Measurements from ENCODE around the gene AP1G2. TPM values are rescaled to one million over a fixed set of nuclear protein-coding genes. Genes with fewer than 3 reads are reported as not detected.

The AP1G2 gene
- polyA plus RNA-seq, 1 donor from 2014 or later: 127 TPM

- Histone ChIP-seq H3K9me2 (ENCODE audit: insufficient read depth, low read length) (no peaks in the 10 kb centered on the region), H3F3A (ENCODE audit: insufficient read depth, low read length, poor library complexity, severe bottlenecking) (no peaks in the 10 kb centered on the region), H3K36me3 (ENCODE audit: insufficient read depth, low read length) (no peaks in the 10 kb centered on the region), H2AFZ (ENCODE audit: low read depth, low read length) (no peak overlapping the region), H3K27me3 (ENCODE audit: insufficient read depth, low read depth, low read length) (no peaks in the 10 kb centered on the region), H3K9me3 (ENCODE audit: low read length) (no peaks in the 10 kb centered on the region), H3K4me2 (ENCODE audit: low read length) (no peak overlapping the region), H3K4me3 (ENCODE audit: low read length) (no peak overlapping the region), H3K79me2 (replicated peaks; ENCODE audit: insufficient read depth, low read length) (no peaks in the 10 kb centered on the region), H3K27ac (ENCODE audit: low read length) (no peak overlapping the region), H3K9ac (ENCODE audit: low read length) (no peak overlapping the region), H4K20me1 (ENCODE audit: insufficient read depth) (no peaks in the 10 kb centered on the region)
- TF ChIP-seq EP300 (conservative IDR thresholded peaks at IDR 0.05; ENCODE audit: poor library complexity, severe bottlenecking) (no peak), EZH2 (IDR thresholded peaks at IDR 0.05; ENCODE audit: borderline replicate concordance, insufficient read depth, low read length, poor library complexity, severe bottlenecking) (no peak), CTCF (IDR thresholded peaks at IDR 0.05; ENCODE audit: poor library complexity, severe bottlenecking) (no peak), REST (IDR thresholded peaks at IDR 0.05; ENCODE audit: borderline replicate concordance) (no peak), RAD21 (conservative IDR thresholded peaks at IDR 0.05) (no peak), POLR2AphosphoS5 (IDR thresholded peaks at IDR 0.05) (no peak)
Observed at GRCh38 chr14:23530375-23531055, 37.1 kb downstream of the AP1G2 start.

- no peak overlapping the region for H3K9ac ChIP-seq (ENCODE audit: low read length)
Observed at GRCh38 chr14:23529016-23529415, 38.6 kb downstream of the AP1G2 start.

More at GRCh38 chr14:23529016-23529415, 38.6 kb downstream of the AP1G2 start:
- TF ChIP-seq SMC3 (conservative IDR thresholded peaks at IDR 0.05; ENCODE audit: poor library complexity): no peak
- no peak for TF ChIP-seq EP300 (conservative IDR thresholded peaks at IDR 0.05; ENCODE audit: poor library complexity, severe bottlenecking)
- TF ChIP-seq RAD21 (conservative IDR thresholded peaks at IDR 0.05): no peak
- no peak for TF ChIP-seq CTCF (IDR thresholded peaks at IDR 0.05; ENCODE audit: poor library complexity, severe bottlenecking)
- TF ChIP-seq REST (IDR thresholded peaks at IDR 0.05; ENCODE audit: borderline replicate concordance): no peak
- no peak for TF ChIP-seq TAF1 (IDR thresholded peaks at IDR 0.05; ENCODE audit: low read depth)
- no peak for TF ChIP-seq MXI1 (conservative IDR thresholded peaks at IDR 0.05; ENCODE audit: poor library complexity, severe bottlenecking)
- no peak for TF ChIP-seq POLR2AphosphoS5 (IDR thresholded peaks at IDR 0.05)
- no peak for TF ChIP-seq EZH2 (IDR thresholded peaks at IDR 0.05; ENCODE audit: borderline replicate concordance, insufficient read depth, low read length, poor library complexity, severe bottlenecking)
- no peaks in the 10 kb centered on the region for H4K20me1 ChIP-seq (ENCODE audit: insufficient read depth)
- H3F3A ChIP-seq (ENCODE audit: insufficient read depth, low read length, poor library complexity, severe bottlenecking): no peaks in the 10 kb centered on the region
- no peak overlapping the region for H2AFZ ChIP-seq (ENCODE audit: low read depth, low read length)
- no peak overlapping the region for H3K4me2 ChIP-seq (ENCODE audit: low read length)
- no peaks in the 10 kb centered on the region for H3K79me2 ChIP-seq (replicated peaks; ENCODE audit: insufficient read depth, low read length)
- H3K9me3 ChIP-seq (ENCODE audit: low read length): no peaks in the 10 kb centered on the region
- H3K4me3 ChIP-seq (ENCODE audit: low read length): no peak overlapping the region
- no peaks in the 10 kb centered on the region for H3K36me3 ChIP-seq (ENCODE audit: insufficient read depth, low read length)
- no peaks in the 10 kb centered on the region for H3K27me3 ChIP-seq (ENCODE audit: insufficient read depth, low read depth, low read length)
- H3K27ac ChIP-seq (ENCODE audit: low read length): no peak overlapping the region
- H3K9me2 ChIP-seq (ENCODE audit: insufficient read depth, low read length): no peaks in the 10 kb centered on the region
